SH-SY5Y (cell line): ENCODE results near the gene CYP11A1.

Experiments used
- GATA2 ChIP-seq: IDR thresholded peaks from 2 replicates; pipeline ENCODE4 v1.6.1; 2011; ENCODE audit warnings: mild to moderate bottlenecking, low read depth, low read length
- GATA3 ChIP-seq: IDR thresholded peaks from 2 replicates; pipeline ENCODE4 v1.6.1; 2011; ENCODE audit warnings: low read depth, mild to moderate bottlenecking, low read length, moderate library complexity

DNA sequence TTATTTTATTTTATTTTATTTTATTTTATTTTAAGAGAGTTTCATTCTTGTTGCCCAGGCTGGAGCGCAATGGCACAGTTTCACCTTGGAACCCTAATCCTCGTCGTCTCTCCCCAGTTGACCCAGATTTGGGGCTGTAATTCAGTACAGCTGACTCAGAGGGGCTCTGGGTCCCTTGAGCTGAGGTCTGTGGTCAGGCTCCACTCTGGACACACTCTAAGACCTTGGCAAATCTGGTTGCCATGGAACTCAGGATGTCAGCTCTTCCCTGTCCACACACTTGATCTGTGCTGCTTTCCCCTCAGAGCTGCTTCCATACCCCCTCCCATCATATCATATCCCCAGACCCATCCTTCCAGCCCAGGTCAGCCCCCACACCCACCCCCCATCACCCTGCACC, 675 bp upstream of the CYP11A1 start:
- TF ChIP-seq GATA3 (no peak), GATA2 (no peak)
